Measurements from ENCODE around the gene CEP104.

- TF ChIP-seq CTCF (IDR thresholded peaks at IDR 0.05) = no peak
- no peak for TF ChIP-seq POLR2A (IDR thresholded peaks at IDR 0.05)
These were observed 9.9 kb downstream of the CEP104 start for GRCh38 chr1:3847081-3847480.
